Testis (tissue), 2 donors: ENCODE data around the gene CIBAR2.

ENCODE experiments used
- POLR2A ChIP-seq: fragments of 450-650 bp; IDR thresholded peaks from one replicate; pipeline ENCODE4 v1.6.1; 2017; ENCODE audit warnings: antibody characterized with exemption, mild to moderate bottlenecking, moderate library complexity
- TF ChIP-seq, protein P1 (sequence below), 3 experiments: fragments of 450-650 bp in 2 of 3; fragments of 200-600 bp in 1 of 3; sonication (generic) in 1 of 3; IDR thresholded peaks; one replicate each; pipeline ENCODE4 v1.5.1; 2016 to 2019; ENCODE audit warnings: antibody characterized with exemption in 3 of 3, mild to moderate bottlenecking in 2 of 3, moderate library complexity in 1 of 3

DNA sequence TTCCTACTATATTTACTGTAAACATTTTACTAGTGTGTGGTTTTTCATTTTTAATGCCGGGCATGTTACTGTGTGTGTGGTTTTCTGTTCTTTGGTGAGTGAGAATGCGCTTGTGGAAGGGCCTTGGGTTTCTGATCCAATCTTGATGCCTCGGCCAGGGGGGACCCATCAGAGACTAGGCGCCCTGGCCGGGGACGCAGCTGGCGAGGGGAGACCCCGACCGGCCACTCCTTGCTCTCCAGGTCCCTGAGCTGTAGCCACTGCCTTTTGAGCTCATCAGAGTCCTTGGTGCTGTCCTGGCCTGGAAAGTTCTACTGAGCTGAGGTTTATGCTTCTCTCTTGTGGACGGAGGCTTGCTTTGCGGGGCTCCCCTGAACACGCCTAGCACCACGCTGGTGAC lies 47.2 kb downstream of the CIBAR2 start:
- TF ChIP-seq, protein P1, sequence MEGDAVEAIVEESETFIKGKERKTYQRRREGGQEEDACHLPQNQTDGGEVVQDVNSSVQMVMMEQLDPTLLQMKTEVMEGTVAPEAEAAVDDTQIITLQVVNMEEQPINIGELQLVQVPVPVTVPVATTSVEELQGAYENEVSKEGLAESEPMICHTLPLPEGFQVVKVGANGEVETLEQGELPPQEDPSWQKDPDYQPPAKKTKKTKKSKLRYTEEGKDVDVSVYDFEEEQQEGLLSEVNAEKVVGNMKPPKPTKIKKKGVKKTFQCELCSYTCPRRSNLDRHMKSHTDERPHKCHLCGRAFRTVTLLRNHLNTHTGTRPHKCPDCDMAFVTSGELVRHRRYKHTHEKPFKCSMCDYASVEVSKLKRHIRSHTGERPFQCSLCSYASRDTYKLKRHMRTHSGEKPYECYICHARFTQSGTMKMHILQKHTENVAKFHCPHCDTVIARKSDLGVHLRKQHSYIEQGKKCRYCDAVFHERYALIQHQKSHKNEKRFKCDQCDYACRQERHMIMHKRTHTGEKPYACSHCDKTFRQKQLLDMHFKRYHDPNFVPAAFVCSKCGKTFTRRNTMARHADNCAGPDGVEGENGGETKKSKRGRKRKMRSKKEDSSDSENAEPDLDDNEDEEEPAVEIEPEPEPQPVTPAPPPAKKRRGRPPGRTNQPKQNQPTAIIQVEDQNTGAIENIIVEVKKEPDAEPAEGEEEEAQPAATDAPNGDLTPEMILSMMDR (IDR thresholded peaks at IDR 0.05) = no peak
- no peak for TF ChIP-seq POLR2A
